Mononuclear cell (primary cell): ENCODE measurements around the gene EPHA6. TPM values are rescaled to one million over a fixed set of nuclear protein-coding genes. Genes with fewer than 3 reads are reported as not detected.

Source experiments
- H3K27me3 ChIP-seq: 2 replicates; pipeline ENCODE4 v1.6.0; 2011; ENCODE audit warnings: low read length, control low read depth; ENCODE audit not compliant: insufficient read depth
- H3K4me1 ChIP-seq: 2 replicates; pipeline ENCODE4 v1.5.1; 2011; ENCODE audit warnings: mild to moderate bottlenecking, low read length, control low read depth; ENCODE audit not compliant: insufficient read depth
- H3K4me3 ChIP-seq: 2 replicates; pipeline ENCODE4 v1.5.1; 2011; ENCODE audit warnings: mild to moderate bottlenecking, low read length, moderate library complexity
- H3K9me3 ChIP-seq: 2 replicates; pipeline ENCODE4 v1.5.1; 2011; ENCODE audit warnings: low read depth, mild to moderate bottlenecking, control low read depth, low read length
- total RNA-seq: library from RNA; depleted of rRNA; stranded (reverse); fragments of >200 nt; gene quantifications from one replicate; pipeline ENCODE4 v1.2.3, GENCODE V29; 2012

The EPHA6 gene
- total RNA-seq, 1 donor, result not detected

GRCh38 chr3:97297032-97297431 is 482.6 kb downstream of the EPHA6 start:
- no peak overlapping the region for H3K4me3 ChIP-seq
- no peaks in the 10 kb centered on the region for H3K27me3 ChIP-seq
- H3K9me3 ChIP-seq, result no peaks in the 10 kb centered on the region
- H3K4me1 ChIP-seq, result no peaks in the 10 kb centered on the region

GRCh38 chr3:97301114-97301513 is 486.7 kb downstream of the EPHA6 start:
- Histone ChIP-seq H3K27me3 (no peaks in the 10 kb centered on the region), H3K9me3 (no peaks in the 10 kb centered on the region), H3K4me3 (no peak overlapping the region), H3K4me1 (no peaks in the 10 kb centered on the region)

GRCh38 chr3:97306226-97306625 is 491.8 kb downstream of the EPHA6 start:
- H3K4me1 ChIP-seq, result no peaks in the 10 kb centered on the region
- H3K4me3 ChIP-seq, result no peak overlapping the region
- no peaks in the 10 kb centered on the region for H3K27me3 ChIP-seq
- peaks cover 4% of the 10 kb centered on the region for H3K9me3 ChIP-seq

- no peak overlapping the region for H3K4me3 ChIP-seq
- H3K9me3 ChIP-seq, result no peaks in the 10 kb centered on the region
- no peaks in the 10 kb centered on the region for H3K27me3 ChIP-seq
- H3K4me1 ChIP-seq, result no peaks in the 10 kb centered on the region
These were observed 524.0 kb downstream of the EPHA6 start for GRCh38 chr3:97338375-97338774.

GRCh38 chr3:97340940-97341339 is 526.5 kb downstream of the EPHA6 start:
- H3K9me3 ChIP-seq, result no peaks in the 10 kb centered on the region
- H3K4me3 ChIP-seq, result no peak overlapping the region
- H3K4me1 ChIP-seq, result no peaks in the 10 kb centered on the region
- no peaks in the 10 kb centered on the region for H3K27me3 ChIP-seq

GRCh38 chr3:97347780-97348179 is 533.4 kb downstream of the EPHA6 start:
- Histone ChIP-seq H3K4me1 (no peaks in the 10 kb centered on the region), H3K9me3 (no peaks in the 10 kb centered on the region), H3K4me3 (no peak overlapping the region), H3K27me3 (no peaks in the 10 kb centered on the region)

- Histone ChIP-seq H3K4me3 (no peak overlapping the region), H3K9me3 (peaks cover 5% of the 10 kb centered on the region), H3K27me3 (no peaks in the 10 kb centered on the region), H3K4me1 (no peaks in the 10 kb centered on the region)
These were observed 536.6 kb downstream of the EPHA6 start for GRCh38 chr3:97350971-97351370.

- Histone ChIP-seq H3K9me3 (peaks cover 5% of the 10 kb centered on the region), H3K27me3 (no peaks in the 10 kb centered on the region), H3K4me3 (no peak overlapping the region), H3K4me1 (no peaks in the 10 kb centered on the region)
These were observed 538.8 kb downstream of the EPHA6 start for GRCh38 chr3:97353176-97353575.

GRCh38 chr3:97359977-97360376 is 545.6 kb downstream of the EPHA6 start:
- Histone ChIP-seq H3K4me1 (no peaks in the 10 kb centered on the region), H3K4me3 (no peak overlapping the region), H3K27me3 (no peaks in the 10 kb centered on the region), H3K9me3 (no peaks in the 10 kb centered on the region)

- no peaks in the 10 kb centered on the region for H3K4me1 ChIP-seq
- no peaks in the 10 kb centered on the region for H3K9me3 ChIP-seq
- H3K4me3 ChIP-seq, result no peak overlapping the region
- no peaks in the 10 kb centered on the region for H3K27me3 ChIP-seq
These were observed 546.4 kb downstream of the EPHA6 start for GRCh38 chr3:97360804-97361203.

GRCh38 chr3:97384583-97384982 is 570.2 kb downstream of the EPHA6 start:
- Histone ChIP-seq H3K4me1 (no peaks in the 10 kb centered on the region), H3K27me3 (no peaks in the 10 kb centered on the region), H3K4me3 (no peak overlapping the region), H3K9me3 (no peaks in the 10 kb centered on the region)

GRCh38 chr3:97388774-97389173 is 574.4 kb downstream of the EPHA6 start:
- H3K9me3 ChIP-seq, result no peaks in the 10 kb centered on the region
- H3K4me3 ChIP-seq, result no peak overlapping the region
- no peaks in the 10 kb centered on the region for H3K4me1 ChIP-seq
- no peaks in the 10 kb centered on the region for H3K27me3 ChIP-seq

GRCh38 chr3:97389936-97390335 is 575.5 kb downstream of the EPHA6 start:
- Histone ChIP-seq H3K4me1 (no peaks in the 10 kb centered on the region), H3K9me3 (no peaks in the 10 kb centered on the region), H3K27me3 (no peaks in the 10 kb centered on the region), H3K4me3 (no peak overlapping the region)

GRCh38 chr3:97391167-97391566 is 576.8 kb downstream of the EPHA6 start:
- Histone ChIP-seq H3K4me1 (no peaks in the 10 kb centered on the region), H3K4me3 (no peak overlapping the region), H3K27me3 (no peaks in the 10 kb centered on the region), H3K9me3 (no peaks in the 10 kb centered on the region)

- Histone ChIP-seq H3K9me3 (no peaks in the 10 kb centered on the region), H3K4me1 (no peaks in the 10 kb centered on the region), H3K4me3 (no peak overlapping the region), H3K27me3 (no peaks in the 10 kb centered on the region)
These were observed 595.2 kb downstream of the EPHA6 start for GRCh38 chr3:97409612-97410011.

GRCh38 chr3:97421565-97421964 is 607.2 kb downstream of the EPHA6 start:
- H3K27me3 ChIP-seq, result no peaks in the 10 kb centered on the region
- no peaks in the 10 kb centered on the region for H3K9me3 ChIP-seq
- no peaks in the 10 kb centered on the region for H3K4me1 ChIP-seq
- no peak overlapping the region for H3K4me3 ChIP-seq

- Histone ChIP-seq H3K27me3 (no peaks in the 10 kb centered on the region), H3K9me3 (no peaks in the 10 kb centered on the region), H3K4me1 (no peaks in the 10 kb centered on the region), H3K4me3 (no peak overlapping the region)
These were observed 610.6 kb downstream of the EPHA6 start for GRCh38 chr3:97425002-97425401.
